ENCODE data around the gene ELK4. TPM values are rescaled to one million over a fixed set of nuclear protein-coding genes. Genes with fewer than 3 reads are reported as not detected.

The ELK4 gene
- total RNA-seq, 1 donor from 2014 or later, result 27.6 TPM

- TF ChIP-seq CTCF (conservative IDR thresholded peaks at IDR 0.05), result no peak
- no peaks in the 10 kb centered on the region for H3K9me3 Mint-ChIP-seq
- no peaks in the 10 kb centered on the region for H3K27me3 Mint-ChIP-seq
- H3K27ac Mint-ChIP-seq, result peak overlapping the region; percentile 26
- no peak overlapping the region for H3K4me3 Mint-ChIP-seq
- H3K4me1 Mint-ChIP-seq (ENCODE audit: unreplicated experiment), result peaks cover 12% of the 10 kb centered on the region
- H3K36me3 Mint-ChIP-seq, result peaks cover 17% of the 10 kb centered on the region
- no peak for DNase-seq (ENCODE audit: extremely low spot score, unreplicated experiment)
Observed at GRCh38 chr1:205604059-205604458, 27.8 kb downstream of the ELK4 start.

- Mint-ChIP-seq H3K4me1 (ENCODE audit: unreplicated experiment) (peaks cover 12% of the 10 kb centered on the region), H3K27ac (no peak overlapping the region), H3K4me3 (peak overlapping the region; percentile 19), H3K36me3 (peaks cover 14% of the 10 kb centered on the region), H3K9me3 (no peaks in the 10 kb centered on the region), H3K27me3 (no peaks in the 10 kb centered on the region)
- no peak for DNase-seq (ENCODE audit: extremely low spot score, unreplicated experiment)
- TF ChIP-seq CTCF (conservative IDR thresholded peaks at IDR 0.05), result no peak
Observed at GRCh38 chr1:205601205-205601604, 30.6 kb downstream of the ELK4 start.

GRCh38 chr1:205600085-205600484 lies 31.7 kb downstream of the ELK4 start:
- H3K9me3 Mint-ChIP-seq, result no peaks in the 10 kb centered on the region
- H3K4me3 Mint-ChIP-seq, result no peak overlapping the region
- no peak overlapping the region for H3K27ac Mint-ChIP-seq
- DNase-seq (ENCODE audit: extremely low spot score, unreplicated experiment), result no peak
- H3K36me3 Mint-ChIP-seq, result peaks cover 13% of the 10 kb centered on the region
- no peak for TF ChIP-seq CTCF (conservative IDR thresholded peaks at IDR 0.05)
- H3K4me1 Mint-ChIP-seq (ENCODE audit: unreplicated experiment), result peaks cover 12% of the 10 kb centered on the region
- no peaks in the 10 kb centered on the region for H3K27me3 Mint-ChIP-seq

GRCh38 chr1:205599669-205600042 lies 32.2 kb downstream of the ELK4 start:
- TF ChIP-seq CTCF (conservative IDR thresholded peaks at IDR 0.05), result no peak
- H3K36me3 Mint-ChIP-seq, result peaks cover 9% of the 10 kb centered on the region
- no peaks in the 10 kb centered on the region for H3K27me3 Mint-ChIP-seq
- H3K4me3 Mint-ChIP-seq, result no peak overlapping the region
- no peak for DNase-seq (ENCODE audit: extremely low spot score, unreplicated experiment)
- peaks cover 12% of the 10 kb centered on the region for H3K4me1 Mint-ChIP-seq (ENCODE audit: unreplicated experiment)
- no peak overlapping the region for H3K27ac Mint-ChIP-seq
- H3K9me3 Mint-ChIP-seq, result no peaks in the 10 kb centered on the region

- DNase-seq (ENCODE audit: extremely low spot score, unreplicated experiment), result peak; percentile 39
- no peak overlapping the region for H3K4me3 Mint-ChIP-seq
- H3K27ac Mint-ChIP-seq, result no peak overlapping the region
- H3K4me1 Mint-ChIP-seq (ENCODE audit: unreplicated experiment), result peaks cover 9% of the 10 kb centered on the region
- no peaks in the 10 kb centered on the region for H3K9me3 Mint-ChIP-seq
- no peak for TF ChIP-seq CTCF (conservative IDR thresholded peaks at IDR 0.05)
- peaks cover 6% of the 10 kb centered on the region for H3K36me3 Mint-ChIP-seq
- H3K27me3 Mint-ChIP-seq, result no peaks in the 10 kb centered on the region
Observed at GRCh38 chr1:205598841-205599668, 32.8 kb downstream of the ELK4 start.

Measured in type B pancreatic cell (in vitro differentiated cells).